Ishikawa (cell line): ENCODE results near the gene DTD1.

ENCODE experiments used
- CEBPB ChIP-seq: IDR thresholded peaks from 2 replicates; pipeline ENCODE4 v1.6.1; 2012
- CREB1 ChIP-seq: IDR thresholded peaks from 2 replicates; pipeline ENCODE4 v1.6.1; 2012; ENCODE audit warnings: low read depth
- EGR1 ChIP-seq: IDR thresholded peaks from 2 replicates; pipeline ENCODE4 v1.6.1; 2012
- EP300 ChIP-seq: IDR thresholded peaks from 2 replicates; pipeline ENCODE4 v1.6.1; 2012; ENCODE audit warnings: borderline replicate concordance
- FOXM1 ChIP-seq: IDR thresholded peaks from 2 replicates; pipeline ENCODE4 v1.6.1; 2012; ENCODE audit warnings: low read depth, borderline replicate concordance
- MAX ChIP-seq: IDR thresholded peaks from 2 replicates; pipeline ENCODE4 v1.6.1; 2012
- NFIC ChIP-seq: IDR thresholded peaks from 2 replicates; pipeline ENCODE4 v1.6.1; 2012
- RAD21 ChIP-seq: IDR thresholded peaks from 2 replicates; pipeline ENCODE4 v1.6.1; 2012; ENCODE audit warnings: low read depth
- REST ChIP-seq: IDR thresholded peaks from 2 replicates; pipeline ENCODE4 v1.6.1; 2012; ENCODE audit warnings: low read depth, mild to moderate bottlenecking
- TAF1 ChIP-seq: IDR thresholded peaks from 2 replicates; pipeline ENCODE4 v1.6.1; 2012; ENCODE audit warnings: low read depth, mild to moderate bottlenecking
- TCF12 ChIP-seq: IDR thresholded peaks from 2 replicates; pipeline ENCODE4 v1.6.1; 2012; ENCODE audit warnings: low read depth
- TEAD4 ChIP-seq: IDR thresholded peaks from 2 replicates; pipeline ENCODE4 v1.6.1; 2012
- USF1 ChIP-seq: IDR thresholded peaks from 2 replicates; pipeline ENCODE4 v1.6.1; 2012
- YY1 ChIP-seq: IDR thresholded peaks from 2 replicates; pipeline ENCODE4 v1.6.1; 2012; ENCODE audit warnings: low read depth
- ZBTB7A ChIP-seq: IDR thresholded peaks from 2 replicates; pipeline ENCODE4 v1.6.1; 2012; ENCODE audit warnings: low read depth

The DTD1 gene

GRCh38 chr20:18571578-18571977 lies 16.3 kb upstream of the DTD1 start:
- TF ChIP-seq TAF1 (no peak), TCF12 (no peak), EGR1 (no peak), NFIC (no peak), REST (no peak), EP300 (no peak), CREB1 (no peak), TEAD4 (no peak), USF1 (no peak), RAD21 (no peak), ZBTB7A (no peak), FOXM1 (no peak), MAX (no peak)

GRCh38 chr20:18577942-18578341 lies 9.9 kb upstream of the DTD1 start:
- TF ChIP-seq FOXM1 (no peak), RAD21 (no peak), USF1 (no peak), NFIC (no peak), ZBTB7A (no peak), TEAD4 (no peak), TCF12 (no peak), MAX (no peak), EP300 (no peak), CREB1 (no peak), REST (no peak), CEBPB (no peak), YY1 (no peak)

GRCh38 chr20:18578581-18578980 lies 9.3 kb upstream of the DTD1 start:
- no peak for TF ChIP-seq EGR1

- TF ChIP-seq REST (no peak), MAX (no peak), RAD21 (no peak), FOXM1 (no peak), USF1 (no peak), NFIC (no peak), YY1 (no peak), ZBTB7A (no peak), CEBPB (no peak), CREB1 (no peak), TAF1 (no peak), EGR1 (no peak), EP300 (no peak), TCF12 (no peak), TEAD4 (no peak)
Observed at GRCh38 chr20:18580012-18580411, 7.8 kb upstream of the DTD1 start.
